GM23248 (cell line): ENCODE data around the gene SMIM9. TPM values are rescaled to one million over a fixed set of nuclear protein-coding genes. Genes with fewer than 3 reads are reported as not detected.
"Not testable (repeated sequence)": the region's sequence is repeated elsewhere in the genome, so short reads cannot be mapped to it uniquely, and the experiment has no call there.

Experiments used
- DNase-seq: peaks from one replicate; pipeline ENCODE4 v3.0.0-alpha.2; 2015
- H2AFZ ChIP-seq: fragments of 200-600 bp; sonication (generic); 2 replicates; pipeline ENCODE4 v1.6.1; 2016; ENCODE audit warnings: antibody characterized with exemption
- H3F3A ChIP-seq: fragments of 200-600 bp; sonication (generic); 2 replicates; pipeline ENCODE4 v1.6.1; 2016; ENCODE audit warnings: mild to moderate bottlenecking, antibody characterized with exemption, mixed run types; ENCODE audit not compliant: insufficient read depth
- H3K27ac ChIP-seq: fragments of 200-600 bp; sonication (generic); 2 replicates; pipeline ENCODE4 v1.5.1; 2016; ENCODE audit warnings: mild to moderate bottlenecking
- H3K27me3 ChIP-seq: fragments of 200-600 bp; sonication (generic); replicated peaks from 2 replicates; pipeline ENCODE4 v1.6.1; 2016; ENCODE audit warnings: mild to moderate bottlenecking; ENCODE audit not compliant: insufficient read depth
- H3K36me3 ChIP-seq: fragments of 200-600 bp; sonication (generic); 2 replicates; pipeline ENCODE4 v1.6.1; 2016; ENCODE audit warnings: low read depth, mild to moderate bottlenecking
- H3K4me1 ChIP-seq: fragments of 200-600 bp; sonication (generic); 2 replicates; pipeline ENCODE4 v1.6.1; 2016; ENCODE audit warnings: mild to moderate bottlenecking; ENCODE audit not compliant: insufficient read depth
- H3K4me2 ChIP-seq: fragments of 200-600 bp; sonication (generic); one replicate; pipeline ENCODE4 v1.6.1; 2016; ENCODE audit warnings: mild to moderate bottlenecking; ENCODE audit not compliant: unreplicated experiment
- H3K4me3 ChIP-seq: fragments of 200-600 bp; sonication (generic); 2 replicates; pipeline ENCODE4 v1.5.1; 2016; ENCODE audit warnings: mild to moderate bottlenecking
- H3K79me2 ChIP-seq: fragments of 200-600 bp; sonication (generic); 2 replicates; pipeline ENCODE4 v1.6.1; 2016; ENCODE audit warnings: mild to moderate bottlenecking; ENCODE audit not compliant: insufficient read depth
- H3K9ac ChIP-seq: fragments of 200-600 bp; sonication (generic); 2 replicates; pipeline ENCODE4 v1.6.1; 2016; ENCODE audit warnings: mild to moderate bottlenecking
- H3K9me2 ChIP-seq: fragments of 200-600 bp; sonication (generic); 2 replicates; pipeline ENCODE4 v1.6.1; 2016; ENCODE audit warnings: mixed run types, mild to moderate bottlenecking, moderate library complexity; ENCODE audit not compliant: insufficient read depth
- H3K9me3 ChIP-seq: fragments of 200-600 bp; sonication (generic); one replicate; pipeline ENCODE4 v1.6.1; 2017; ENCODE audit warnings: low read depth
- H4K20me1 ChIP-seq: fragments of 200-600 bp; sonication (generic); 2 replicates; pipeline ENCODE4 v1.6.0; 2016; ENCODE audit not compliant: insufficient read depth
- EZH2 ChIP-seq: fragments of 200-600 bp; sonication (generic); IDR thresholded peaks from 2 replicates; pipeline ENCODE4 v1.6.1; 2018; ENCODE audit warnings: antibody characterized with exemption, mild to moderate bottlenecking; ENCODE audit not compliant: insufficient read depth, poor library complexity, severe bottlenecking
- EZH2phosphoT487 ChIP-seq: fragments of 200-600 bp; sonication (generic); IDR thresholded peaks from 2 replicates; pipeline ENCODE4 v1.6.1; 2018; ENCODE audit warnings: antibody characterized with exemption, moderate library complexity, mild to moderate bottlenecking, low read depth; ENCODE audit not compliant: insufficient read depth
- WGBS, 2 experiments: methylation state at CpG; one replicate each; pipeline ENCODE4 v1.1.6; 2015 to 2017; ENCODE audit warnings: low lambda C conversion rate in 2 of 2, low coverage in 1 of 2; ENCODE audit errors: missing lambda C conversion rate in 2 of 2; 5-methylcytosine and 5-hydroxymethylcytosine counted together
- in situ Hi-C: fragments of 300-500 bp; cut with MboI; formaldehyde crosslinking; loops from 2 replicates; pipeline ENCODE4 v1.15.0; 2020
- polyA plus RNA-seq: library from polyadenylated mRNA; unstranded; fragments of >200 nt; fragmentation: Nextera tagmentation; extraction: Ambion mirVana; gene quantifications from 2 replicates; pipeline ENCODE4 v1.2.1, GENCODE V29; 2016
- total RNA-seq: library from RNA; depleted of rRNA; stranded (reverse); fragments of >200 nt; shearing (Covaris generic); gene quantifications from 2 replicates; pipeline ENCODE4 v1.2.3, GENCODE V29; 2014

The SMIM9 gene
- total and polyA plus RNA-seq, 2 experiments from 2014 or later: not detected

- no peak overlapping the region for H3K9ac ChIP-seq
- H3K4me1 ChIP-seq: 0 out of 2 replicates have a peak, but pooled peaks cover 3% of the 10 kb centered on the region
- no peaks in the 10 kb centered on the region for H3K9me2 ChIP-seq
- H3K79me2 ChIP-seq: no peaks in the 10 kb centered on the region
- 47 to 48% methylated on average over 11 of the region's 11 CpGs for WGBS, 2 experiments
- H4K20me1 ChIP-seq: no peaks in the 10 kb centered on the region
- H3K27me3 ChIP-seq: no peaks in the 10 kb centered on the region
- H2AFZ ChIP-seq: no peak overlapping the region
- H3K4me3 ChIP-seq: no peak overlapping the region
- TF ChIP-seq EZH2 (no peak), EZH2phosphoT487 (no peak)
- H3K36me3 ChIP-seq: no peaks in the 10 kb centered on the region
- H3K4me2 ChIP-seq: no peak overlapping the region
- no peak for DNase-seq
- no peaks in the 10 kb centered on the region for H3K9me3 ChIP-seq
- no peaks in the 10 kb centered on the region for H3F3A ChIP-seq
- in situ Hi-C loops: no loop called here
- no peak overlapping the region for H3K27ac ChIP-seq
Measured at GRCh38 chrX:154818916-154819770, 15.3 kb downstream of the SMIM9 start.

DNA sequence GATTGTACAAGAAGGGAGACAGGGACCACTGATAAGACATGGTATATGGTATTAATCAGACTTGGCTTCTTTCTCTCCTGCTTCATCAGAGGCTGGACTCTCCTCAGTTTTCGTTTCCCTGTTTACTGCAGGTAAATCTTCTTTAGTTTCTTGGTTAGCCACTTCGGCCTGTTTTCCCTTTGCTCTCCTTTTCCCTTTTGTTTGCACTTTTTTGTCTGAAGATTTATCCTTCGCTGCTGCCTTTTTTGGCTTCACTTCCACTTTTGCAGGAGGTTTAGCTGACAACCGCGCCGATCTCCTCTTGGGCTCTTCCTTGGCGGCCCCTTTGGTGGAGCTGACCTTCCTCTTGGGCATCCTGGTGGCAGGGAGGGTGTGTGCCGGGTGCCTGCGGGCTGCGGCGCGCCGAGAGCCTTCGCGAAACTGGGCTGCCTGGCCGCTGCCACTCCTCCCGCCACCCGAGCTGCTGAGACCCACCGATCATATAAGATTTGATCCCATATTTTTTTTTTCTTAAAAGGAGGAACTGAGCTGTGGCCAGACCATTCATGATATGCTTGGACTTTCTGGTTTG lies 17.3 kb downstream of the SMIM9 start:
- in situ Hi-C loops: not testable (repeated sequence)

GRCh38 chrX:154816326-154816898 lies 18.1 kb downstream of the SMIM9 start:
- WGBS, 2 experiments: 62 to 78% methylated on average over 4 of the region's 4 CpGs
- H3K9ac ChIP-seq, H3K4me2 ChIP-seq, H3K4me1 ChIP-seq, H3F3A ChIP-seq, DNase-seq, H3K9me3 ChIP-seq, H3K36me3 ChIP-seq, H3K4me3 ChIP-seq, H3K9me2 ChIP-seq, H4K20me1 ChIP-seq, in situ Hi-C loops, H3K79me2 ChIP-seq, H2AFZ ChIP-seq, H3K27me3 ChIP-seq, H3K27ac ChIP-seq: not testable (repeated sequence)

More for the DNA sequence above, 17.3 kb downstream of the SMIM9 start:
- H4K20me1 ChIP-seq, DNase-seq, H3K4me3 ChIP-seq, H3K27ac ChIP-seq, H3K9me3 ChIP-seq, H2AFZ ChIP-seq, H3K36me3 ChIP-seq, H3K9me2 ChIP-seq, H3F3A ChIP-seq, H3K27me3 ChIP-seq, H3K79me2 ChIP-seq, H3K4me1 ChIP-seq, H3K4me2 ChIP-seq, H3K9ac ChIP-seq: not testable (repeated sequence)
- whole genome bisulfite sequencing, 2 experiments: 84% methylated on average over 14 to 19 of the region's 19 CpGs

DNA sequence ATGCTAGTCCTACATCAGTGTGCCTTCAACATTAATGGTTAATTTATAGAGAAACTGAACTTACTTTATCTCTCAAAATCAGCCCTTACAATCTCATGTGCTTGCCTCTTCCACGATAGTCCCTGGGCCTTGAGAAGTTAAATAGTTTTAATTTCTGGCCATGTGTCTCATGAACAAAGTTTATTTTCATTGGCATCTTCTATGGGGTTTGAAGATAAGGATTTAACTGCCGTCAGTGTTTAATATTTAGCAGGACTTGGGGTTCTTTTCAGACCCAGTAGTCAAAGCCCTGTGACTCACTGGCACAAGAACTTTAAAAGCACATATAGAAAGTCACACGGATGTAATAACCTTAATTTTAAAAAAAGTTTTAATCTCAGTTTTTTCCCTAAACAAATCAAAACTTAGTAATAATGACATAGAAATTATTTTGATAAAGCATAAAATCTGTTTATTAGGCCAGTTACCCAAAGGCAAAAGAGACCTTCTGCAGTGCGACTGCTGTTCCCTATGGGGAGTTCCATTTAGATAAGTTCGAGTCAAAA lies 19.1 kb downstream of the SMIM9 start:
- WGBS, 2 experiments: 63 to 67% methylated on average over 5 of the region's 5 CpGs

More for the DNA sequence above, 19.1 kb downstream of the SMIM9 start:
- no peaks in the 10 kb centered on the region for H3F3A ChIP-seq
- no peak overlapping the region for H3K9ac ChIP-seq
- H2AFZ ChIP-seq: no peak overlapping the region
- no peak overlapping the region for H3K4me2 ChIP-seq
- H3K4me3 ChIP-seq: no peak overlapping the region
- no peaks in the 10 kb centered on the region for H3K36me3 ChIP-seq
- H4K20me1 ChIP-seq: no peaks in the 10 kb centered on the region
- H3K9me3 ChIP-seq: no peaks in the 10 kb centered on the region
- H3K9me2 ChIP-seq: no peaks in the 10 kb centered on the region
- TF ChIP-seq EZH2 (no peak), EZH2phosphoT487 (no peak)
- H3K27ac ChIP-seq: no peak overlapping the region
- no peaks in the 10 kb centered on the region for H3K27me3 ChIP-seq
- in situ Hi-C loops: no loop called here
- H3K4me1 ChIP-seq: 0 out of 2 replicates have a peak, but pooled peaks cover 3% of the 10 kb centered on the region
- no peaks in the 10 kb centered on the region for H3K79me2 ChIP-seq
- DNase-seq: peak; percentile 12
